DLD1 (cell line): Measurements from ENCODE around the gene BMF.
"Not testable (repeated sequence)": the region's sequence is repeated elsewhere in the genome, so short reads cannot be mapped to it uniquely, and the experiment has no call there.

ENCODE experiments used
- in situ Hi-C: cut with HindIII; loops from 2 replicates; pipeline ENCODE4 v1.10.0; 2017; ENCODE audit warnings: low sequenced_read_pairs

BMF gene

GRCh38 chr15:40091861-40092255, 16.8 kb downstream of the BMF start:
- in situ Hi-C loops: no loop called here

- in situ Hi-C loops: no loop called here
Measured at GRCh38 chr15:40090774-40091455, 17.8 kb downstream of the BMF start.

DNA sequence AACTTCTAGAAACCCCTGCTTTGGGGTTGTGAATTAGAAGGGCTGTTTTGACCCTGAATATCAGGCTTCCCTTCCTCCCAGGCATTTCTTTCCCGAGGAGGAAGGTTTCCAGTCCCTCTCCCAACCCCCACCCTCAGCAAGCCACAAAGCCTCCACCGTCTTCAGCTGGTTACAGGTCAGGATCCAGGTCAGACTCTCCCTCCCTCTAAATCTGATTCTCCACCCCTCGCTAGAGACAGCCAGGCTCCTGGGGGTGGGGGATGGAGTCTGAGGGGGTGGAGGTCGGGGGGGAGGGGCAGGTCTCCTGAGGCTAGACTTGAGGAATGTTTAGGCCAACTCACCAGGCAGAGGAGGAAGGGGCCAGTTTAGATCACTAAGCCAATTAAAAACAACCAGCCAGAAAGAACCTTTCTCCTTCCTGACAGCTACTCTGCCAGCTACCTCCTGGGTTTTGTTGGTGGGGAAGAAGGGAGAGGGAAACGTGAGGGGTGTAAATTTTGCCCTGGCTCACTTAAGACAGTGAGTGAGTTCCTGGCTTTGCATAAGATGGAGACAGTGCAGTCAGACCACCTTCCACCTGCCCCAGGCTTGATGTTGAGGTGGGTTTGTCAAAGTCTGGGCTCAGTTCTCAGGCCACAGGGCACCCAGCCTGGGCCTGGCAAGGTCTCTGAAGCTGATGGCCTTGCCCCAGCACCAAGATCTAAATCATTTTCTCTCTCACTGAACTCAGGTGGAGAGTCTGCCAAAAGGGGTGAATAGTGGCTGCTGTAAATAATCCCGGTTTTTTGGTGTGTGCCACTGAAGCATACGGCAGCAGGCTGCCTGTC, 19.5 kb downstream of the BMF start:
- in situ Hi-C loops: no loop called here

DNA sequence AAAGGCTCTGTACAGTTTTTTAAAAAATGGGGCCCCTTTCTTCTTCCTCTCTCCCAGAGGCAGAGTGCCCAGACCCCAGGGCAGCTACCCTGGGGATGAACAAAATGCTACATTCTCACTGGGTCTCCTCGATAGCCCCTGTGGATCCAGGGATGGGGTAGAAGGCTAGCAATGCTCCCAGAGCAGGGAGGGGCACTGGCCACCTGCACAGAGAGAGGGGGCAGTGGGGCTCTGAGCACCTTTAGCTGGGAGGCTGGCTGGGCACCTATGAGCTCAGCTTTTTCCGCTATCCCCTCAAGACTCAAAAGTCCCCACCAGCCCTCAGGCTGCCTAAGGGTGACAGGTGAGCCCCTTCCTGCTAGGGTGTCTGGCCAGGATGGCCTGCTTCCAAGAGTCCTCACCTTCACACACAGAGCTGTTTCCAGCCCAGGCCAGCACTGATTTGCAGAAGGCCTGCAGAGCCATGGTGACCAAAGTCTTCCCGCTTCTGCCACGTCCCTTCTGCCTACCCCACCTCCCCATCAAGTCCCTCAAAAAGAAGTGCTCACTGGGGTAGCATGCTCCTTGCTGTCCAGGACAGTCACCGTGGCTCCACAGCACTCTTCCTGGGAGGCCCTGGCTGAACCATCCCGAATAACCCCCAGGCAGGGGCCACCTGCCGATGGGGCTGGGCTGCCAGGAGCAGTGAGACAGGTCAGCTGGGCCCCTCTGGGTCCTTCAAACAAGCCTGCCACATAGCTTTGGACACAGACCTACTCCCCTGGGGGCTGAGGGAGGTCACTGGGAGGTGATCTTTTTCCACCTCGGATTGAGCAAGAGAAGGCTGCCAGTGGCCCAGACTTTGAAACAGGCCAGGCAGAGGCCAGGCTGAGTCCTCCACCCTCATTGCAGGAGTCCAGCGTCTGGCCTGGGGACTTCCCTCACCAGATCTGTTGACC, 20.4 kb downstream of the BMF start:
- in situ Hi-C loops: no loop called here

DNA sequence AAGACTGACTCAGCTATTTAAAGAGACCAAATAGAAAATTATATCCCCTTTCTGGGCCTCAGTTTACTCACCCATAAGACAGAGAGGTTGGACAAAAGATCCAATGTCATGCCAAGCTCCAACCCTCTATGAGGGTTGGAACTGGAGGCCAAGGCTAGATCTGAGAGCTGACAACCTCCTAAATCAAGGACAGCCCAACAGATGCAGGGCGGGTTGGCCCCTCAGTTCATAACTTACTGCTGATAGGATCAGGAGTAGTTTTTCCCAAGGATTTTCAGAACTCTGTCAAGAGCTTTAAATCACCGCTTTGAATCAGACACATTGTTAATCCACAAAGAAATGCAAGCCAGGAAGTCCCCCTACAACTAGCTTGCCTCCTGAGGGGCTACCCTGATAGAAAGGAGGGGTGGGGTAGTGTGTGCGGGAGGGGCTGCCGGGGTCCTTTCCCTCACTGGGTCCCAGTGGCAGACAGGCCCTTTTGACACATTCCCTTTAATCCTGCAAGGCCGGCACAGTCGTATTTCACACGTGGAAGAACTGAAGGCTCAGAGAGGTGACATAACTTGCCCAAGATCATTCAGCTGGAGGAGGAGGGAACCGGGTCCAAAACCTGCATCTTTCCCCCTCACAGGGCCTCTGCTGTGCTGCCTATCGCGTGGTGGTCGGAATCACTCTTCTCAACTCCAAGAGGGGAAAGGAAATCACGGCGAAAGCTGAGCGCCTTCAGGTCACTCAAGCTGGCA, 21.4 kb downstream of the BMF start:
- in situ Hi-C loops: no loop called here

GRCh38 chr15:40085266-40085665, 23.4 kb downstream of the BMF start:
- in situ Hi-C loops: no loop called here

- in situ Hi-C loops: no loop called here
Measured at GRCh38 chr15:40084650-40085049, 24.0 kb downstream of the BMF start.

DNA sequence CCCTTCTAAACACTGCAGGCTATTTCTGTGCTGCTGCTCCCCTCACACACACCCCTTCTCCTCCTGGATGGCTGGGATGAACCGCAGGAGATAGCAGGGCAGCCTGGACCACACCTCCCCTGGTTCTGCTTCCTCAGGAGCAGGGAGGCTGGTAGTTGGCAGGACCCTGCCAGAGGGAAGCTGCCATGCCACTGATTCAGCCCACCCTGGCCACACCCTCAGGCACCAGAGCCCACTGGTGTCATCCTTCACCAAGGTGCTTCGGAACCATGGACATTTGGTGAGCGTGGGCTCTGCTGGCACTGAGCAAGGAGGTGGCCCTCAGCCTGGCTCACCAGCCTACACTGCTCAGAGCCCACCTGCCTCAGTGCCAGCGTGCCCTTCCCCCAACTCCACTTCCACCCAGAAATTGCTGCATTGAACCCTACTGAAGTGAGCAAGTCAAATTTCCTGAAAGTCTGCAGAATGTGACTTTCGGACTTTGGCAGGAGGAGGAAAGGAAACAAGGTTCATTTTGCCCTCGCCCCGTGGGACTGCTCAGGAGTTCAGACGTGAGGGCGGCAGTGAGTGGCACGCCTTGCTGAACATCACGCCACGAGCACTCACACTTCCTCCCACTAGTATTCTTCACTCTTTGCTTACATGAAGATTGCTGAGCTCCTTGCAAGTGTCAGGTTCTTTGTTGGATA, 26.3 kb downstream of the BMF start:
- in situ Hi-C loops: no loop called here

DNA sequence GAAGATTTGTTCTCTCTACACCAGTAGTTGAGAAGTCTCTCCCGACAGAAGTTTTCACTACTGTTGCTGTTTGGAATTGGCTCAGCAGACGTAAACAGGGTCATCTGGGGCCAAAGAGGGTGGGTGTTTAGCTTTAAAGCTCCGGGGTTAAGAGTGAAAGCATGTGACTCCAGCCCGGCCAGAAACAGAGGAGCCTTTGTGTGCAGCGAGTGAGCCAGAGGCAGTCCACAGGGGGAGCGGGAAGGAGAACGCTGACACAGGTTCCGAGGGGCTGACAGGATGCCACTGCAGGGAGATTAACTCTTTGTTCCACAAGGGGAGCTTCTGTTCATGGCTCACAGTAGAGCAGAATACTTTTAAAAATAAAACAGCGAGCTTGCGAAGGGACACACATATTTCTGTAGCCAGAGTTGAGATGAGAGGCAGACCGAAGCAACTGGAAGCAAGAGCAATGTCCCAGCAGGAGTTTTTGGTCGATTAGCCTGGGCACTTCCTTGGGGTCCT, 26.9 kb downstream of the BMF start:
- in situ Hi-C loops: no loop called here

DNA sequence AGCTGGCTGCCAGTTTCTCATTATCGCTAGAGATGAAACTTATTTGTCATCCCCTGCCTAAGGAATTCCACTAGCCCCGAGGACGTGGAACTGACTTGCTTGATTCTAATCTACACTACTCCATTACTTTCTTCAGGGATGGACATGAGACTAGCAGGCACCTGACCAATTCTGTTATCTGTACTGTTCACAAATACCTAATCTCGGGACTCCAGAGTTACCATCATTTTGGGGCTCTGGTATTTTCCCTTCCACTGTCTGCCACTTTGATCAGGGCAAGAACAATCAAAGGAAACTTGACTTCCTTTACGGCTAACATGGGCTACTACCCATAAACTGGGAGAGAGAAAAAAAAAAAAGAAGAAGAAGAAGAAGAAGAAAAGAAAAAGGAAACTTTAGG, 27.8 kb downstream of the BMF start:
- in situ Hi-C loops: no loop called here

- in situ Hi-C loops: no loop called here
Measured at GRCh38 chr15:40080104-40080503, 28.6 kb downstream of the BMF start.

DNA sequence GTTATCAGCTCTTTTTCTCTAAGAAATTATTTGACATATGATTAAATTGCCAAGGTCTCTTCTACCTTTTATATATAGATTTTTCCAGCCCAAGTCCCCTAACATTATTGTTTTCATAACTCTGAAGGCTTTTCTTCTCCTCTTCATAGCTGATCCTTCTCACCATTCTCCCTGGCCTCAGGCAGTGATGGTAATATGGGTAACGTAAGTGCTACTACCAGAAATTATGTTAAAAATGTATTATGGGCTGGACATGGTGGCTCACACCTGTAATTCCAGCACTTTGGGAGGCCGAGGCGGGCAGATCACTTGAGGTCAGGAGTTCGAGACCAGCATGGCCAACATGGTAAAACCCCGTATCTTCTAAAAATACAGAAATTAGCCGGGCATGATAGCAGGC, 29.2 kb downstream of the BMF start:
- in situ Hi-C loops: no loop called here

- in situ Hi-C loops: no loop called here
Measured at GRCh38 chr15:40075298-40076044, 33.2 kb downstream of the BMF start.

GRCh38 chr15:40074656-40075055, 34.0 kb downstream of the BMF start:
- in situ Hi-C loops: not testable (repeated sequence)

DNA sequence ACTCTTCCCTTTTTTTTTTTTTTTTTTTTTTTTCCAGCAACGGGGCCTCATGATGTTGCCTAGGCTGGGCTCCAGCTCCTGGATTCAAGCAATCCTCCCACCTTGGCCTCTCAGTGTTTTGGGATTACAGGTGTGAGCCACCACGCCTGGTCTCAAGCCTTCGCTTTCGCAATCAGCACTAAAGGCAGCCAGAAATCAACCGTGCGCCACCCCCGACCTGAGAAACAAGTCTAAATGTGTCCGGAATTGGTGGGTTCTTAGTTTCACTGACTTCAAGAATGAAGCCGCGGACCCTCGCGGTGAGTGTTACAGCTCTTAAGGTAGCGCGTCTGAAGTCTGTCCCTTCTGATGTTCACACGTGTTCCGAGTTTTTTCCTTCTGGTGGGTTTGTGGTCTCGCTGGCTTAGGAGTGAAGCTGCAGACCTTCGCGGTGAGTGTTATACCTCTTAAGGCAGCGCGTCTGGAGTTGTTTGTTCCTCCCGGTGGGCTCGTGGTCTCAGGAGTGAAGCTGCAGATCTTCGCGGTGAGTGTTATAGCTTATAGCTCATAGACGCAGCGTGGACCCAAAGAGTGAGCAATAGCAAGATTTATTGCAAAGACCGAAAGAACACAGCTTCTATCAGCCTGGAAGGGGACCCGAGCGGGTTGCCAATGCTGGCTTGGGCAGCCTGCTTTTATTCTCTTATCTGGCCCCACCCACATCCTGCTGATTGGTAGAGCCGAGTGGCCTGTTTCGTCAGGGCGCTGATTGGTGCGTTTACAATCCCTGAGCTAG, 34.8 kb downstream of the BMF start:
- in situ Hi-C loops: not testable (repeated sequence)

GRCh38 chr15:40072216-40072990, 36.3 kb downstream of the BMF start:
- in situ Hi-C loops: no loop called here

GRCh38 chr15:40070608-40071218, 38.0 kb downstream of the BMF start:
- in situ Hi-C loops: no loop called here
